ENCODE results near the gene TMC8. TPM values are rescaled to one million over a fixed set of nuclear protein-coding genes. Genes with fewer than 3 reads are reported as not detected.

TMC8 gene
- polyA plus RNA-seq, 1 of the 3 experiments (the other 2 are of a cell fraction), result 0.18 TPM

GRCh38 chr17:78120971-78121800, 9.4 kb upstream of the TMC8 start:
- peaks cover 0 to 23% of the 10 kb centered on the region in 2 experiments; a peak in 1 of 4 replicates for H3K4me1 ChIP-seq (ENCODE audit: control insufficient read depth in 1 of 2, insufficient read depth in 2 of 2, low read depth in 1 of 2, low read length in 1 of 2)
- ChIA-PET POLR2A (no interaction called here), CTCF (interaction anchor here (0.5 to 10.9 kb wide), 7 partner anchors 9 to 301 kb away, joined by 3 to 131 read pairs (median 4); no protein-coding TSS in a partner anchor)
- H2AFZ ChIP-seq (ENCODE audit: low read depth), result no peak overlapping the region
- no peak overlapping the region for H3K4me2 ChIP-seq
- 92% methylated on average over 32 of the region's 35 CpGs for WGBS (ENCODE audit: low lambda C conversion rate)
- H3K9ac ChIP-seq, result no peak overlapping the region
- DNase-seq, result no peak
- TF ChIP-seq IRF3 (IDR thresholded peaks at IDR 0.05; ENCODE audit: low read depth, low read length) (no peak), TEAD4 (IDR thresholded peaks at IDR 0.05; ENCODE audit: borderline replicate concordance, insufficient read depth) (no peak), MXI1 (IDR thresholded peaks at IDR 0.05; ENCODE audit: low read depth, low read length) (no peak), GATA2 (CRISPR knock-in tag; IDR thresholded peaks at IDR 0.05) (no peak), JUND (IDR thresholded peaks at IDR 0.05) (no peak), REST (IDR thresholded peaks at IDR 0.05; ENCODE audit: low read depth, low read length) (no peak), YY1 (IDR thresholded peaks at IDR 0.05; ENCODE audit: low read depth) (no peak), MAX (IDR thresholded peaks at IDR 0.05; ENCODE audit: low read depth) (no peak)
- no peaks in the 10 kb centered on the region for H3K36me3 ChIP-seq (replicated peaks in 1 of 2; ENCODE audit: control insufficient read depth in 1 of 2, insufficient read depth in 2 of 2, low read length in 1 of 2)
- no peak overlapping the region for H3K27ac ChIP-seq (ENCODE audit: low read depth in 2 of 2, low read length in 1 of 2)
- H3K27me3 ChIP-seq (ENCODE audit: insufficient read depth), result no peaks in the 10 kb centered on the region
- H3F3A ChIP-seq (replicated peaks; ENCODE audit: insufficient read depth), result no peaks in the 10 kb centered on the region
- no peaks in the 10 kb centered on the region for H3K79me2 ChIP-seq (ENCODE audit: insufficient read depth)
- H3K9me3 ChIP-seq, result no peaks in the 10 kb centered on the region
- no peak overlapping the region for H3K4me3 ChIP-seq (ENCODE audit: low read depth in 2 of 2, low read length in 1 of 2)
- H3K9me2 ChIP-seq, result no peaks in the 10 kb centered on the region
- no peaks in the 10 kb centered on the region for H4K20me1 ChIP-seq (ENCODE audit: insufficient read depth)

- Histone ChIP-seq H3K27ac (ENCODE audit: low read depth in 2 of 2, low read length in 1 of 2) (no peak overlapping the region), H3K27me3 (ENCODE audit: insufficient read depth) (no peaks in the 10 kb centered on the region), H3K4me2 (no peak overlapping the region), H3K4me3 (ENCODE audit: low read depth in 2 of 2, low read length in 1 of 2) (no peak overlapping the region), H3K4me1 (ENCODE audit: control insufficient read depth in 1 of 2, insufficient read depth in 2 of 2, low read depth in 1 of 2, low read length in 1 of 2) (peaks cover 0 to 29% of the 10 kb centered on the region in 2 experiments; a peak in 1 of 4 replicates), H3K9me3 (no peaks in the 10 kb centered on the region), H4K20me1 (ENCODE audit: insufficient read depth) (no peaks in the 10 kb centered on the region), H2AFZ (ENCODE audit: low read depth) (no peak overlapping the region), H3K36me3 (replicated peaks in 1 of 2; ENCODE audit: control insufficient read depth in 1 of 2, insufficient read depth in 2 of 2, low read length in 1 of 2) (no peaks in the 10 kb centered on the region), H3K9me2 (no peaks in the 10 kb centered on the region), H3K79me2 (ENCODE audit: insufficient read depth) (no peaks in the 10 kb centered on the region), H3F3A (replicated peaks; ENCODE audit: insufficient read depth) (no peaks in the 10 kb centered on the region), H3K9ac (no peak overlapping the region)
- TF ChIP-seq GATA2 (CRISPR knock-in tag; IDR thresholded peaks at IDR 0.05) (no peak), CTCF (IDR thresholded peaks at IDR 0.05) (no peak), IRF3 (IDR thresholded peaks at IDR 0.05; ENCODE audit: low read depth, low read length) (no peak), JUND (IDR thresholded peaks at IDR 0.05) (no peak), PBX3 (IDR thresholded peaks at IDR 0.05) (no peak), MAX (IDR thresholded peaks at IDR 0.05; ENCODE audit: low read depth) (no peak), FOSL2 (IDR thresholded peaks at IDR 0.05; ENCODE audit: borderline replicate concordance, low read depth) (no peak)
- no peak for DNase-seq
- POLR2A ChIA-PET, result no interaction called here
- WGBS (ENCODE audit: low lambda C conversion rate), result 73% methylated on average over 7 of the region's 11 CpGs
- CTCF ChIA-PET, result interaction anchor here (0.9 to 5.9 kb wide), 6 partner anchors 9 to 300 kb away, joined by 3 to 42 read pairs (median 6); no protein-coding TSS in a partner anchor
Observed at GRCh38 chr17:78121801-78122215, 8.8 kb upstream of the TMC8 start.

All from SK-N-SH (cell line).